Mesothelial cell of epicardium (in vitro differentiated cells): ENCODE data around the gene KREMEN2. TPM values are rescaled to one million over a fixed set of nuclear protein-coding genes. Genes with fewer than 3 reads are reported as not detected.
"Not testable (repeated sequence)": the region's sequence is repeated elsewhere in the genome, so short reads cannot be mapped to it uniquely, and the experiment has no call there.

Experiments used
- DNase-seq, 2 experiments: peaks; one replicate each; pipeline ENCODE4 v3.0.0; 2021; ENCODE audit warnings: low spot score in 2 of 2; ENCODE audit not compliant: unreplicated experiment in 2 of 2
- H3K27ac Mint-ChIP-seq: 2 replicates; pipeline ENCODE4 v1.8.0; 2021; ENCODE audit warnings: mixed read lengths
- H3K27me3 Mint-ChIP-seq: 2 replicates; pipeline ENCODE4 v1.8.0; 2021; ENCODE audit warnings: low read depth, mixed read lengths
- H3K36me3 Mint-ChIP-seq: 2 replicates; pipeline ENCODE4 v1.8.0; 2021; ENCODE audit warnings: mixed read lengths
- H3K4me1 Mint-ChIP-seq: 2 replicates; pipeline ENCODE4 v1.8.0; 2021; ENCODE audit warnings: mixed read lengths
- H3K4me3 Mint-ChIP-seq: 2 replicates; pipeline ENCODE4 v1.8.0; 2021; ENCODE audit warnings: mild to moderate bottlenecking, moderate library complexity, mixed read lengths
- H3K9me3 Mint-ChIP-seq: 2 replicates; pipeline ENCODE4 v1.8.0; 2021; ENCODE audit warnings: mixed read lengths
- CTCF ChIP-seq: fragments of 200-600 bp; sonication (generic); IDR thresholded peaks from one replicate; pipeline ENCODE4 v1.5.0; 2021; ENCODE audit warnings: antibody characterized with exemption; ENCODE audit not compliant: unreplicated experiment
- total RNA-seq: library from RNA; stranded (reverse); gene quantifications from 3 replicates; pipeline ENCODE4 v1.2.1, GENCODE V29; 2021

Gene KREMEN2
- total RNA-seq, 1 donor from 2014 or later, result 29.1 TPM

- no peaks in the 10 kb centered on the region for H3K9me3 Mint-ChIP-seq
- no peak for DNase-seq
- no peak for TF ChIP-seq CTCF
- no peaks in the 10 kb centered on the region for H3K4me1 Mint-ChIP-seq
- H3K27me3 Mint-ChIP-seq, result no peaks in the 10 kb centered on the region
- H3K4me3 Mint-ChIP-seq, result no peak overlapping the region
- no peak overlapping the region for H3K27ac Mint-ChIP-seq
- peaks cover 23% of the 10 kb centered on the region for H3K36me3 Mint-ChIP-seq
These were observed 26.9 kb upstream of the KREMEN2 start for GRCh38 chr16:2937170-2937569.

- DNase-seq, result no peak
These were observed 25.9 kb upstream of the KREMEN2 start for GRCh38 chr16:2938206-2938605.

GRCh38 chr16:2939968-2940367, 24.1 kb upstream of the KREMEN2 start:
- Mint-ChIP-seq H3K9me3 (no peaks in the 10 kb centered on the region), H3K27me3 (no peaks in the 10 kb centered on the region), H3K27ac (no peak overlapping the region), H3K36me3 (peaks cover 20% of the 10 kb centered on the region), H3K4me3 (no peak overlapping the region), H3K4me1 (no peaks in the 10 kb centered on the region)
- no peak for DNase-seq
- TF ChIP-seq CTCF, result no peak

More at GRCh38 chr16:2938206-2938605, 25.9 kb upstream of the KREMEN2 start:
- no peaks in the 10 kb centered on the region for H3K4me1 Mint-ChIP-seq
- peaks cover 23% of the 10 kb centered on the region for H3K36me3 Mint-ChIP-seq
- H3K27ac Mint-ChIP-seq, result no peak overlapping the region
- H3K4me3 Mint-ChIP-seq, result no peak overlapping the region
- TF ChIP-seq CTCF, result no peak
- H3K9me3 Mint-ChIP-seq, result no peaks in the 10 kb centered on the region
- no peaks in the 10 kb centered on the region for H3K27me3 Mint-ChIP-seq

GRCh38 chr16:2942045-2942444, 22.0 kb upstream of the KREMEN2 start:
- no peak overlapping the region for H3K4me3 Mint-ChIP-seq
- no peak for TF ChIP-seq CTCF
- no peak for DNase-seq
- H3K27ac Mint-ChIP-seq, result no peak overlapping the region
- peaks cover 25% of the 10 kb centered on the region for H3K36me3 Mint-ChIP-seq
- H3K27me3 Mint-ChIP-seq, result no peaks in the 10 kb centered on the region
- no peaks in the 10 kb centered on the region for H3K4me1 Mint-ChIP-seq
- H3K9me3 Mint-ChIP-seq, result no peaks in the 10 kb centered on the region

GRCh38 chr16:2943716-2944115, 20.4 kb upstream of the KREMEN2 start:
- H3K9me3 Mint-ChIP-seq, H3K4me1 Mint-ChIP-seq, H3K4me3 Mint-ChIP-seq, H3K27ac Mint-ChIP-seq, DNase-seq, H3K27me3 Mint-ChIP-seq: not testable (repeated sequence)
- peaks cover 28% of the 10 kb centered on the region for H3K36me3 Mint-ChIP-seq

- no peak for TF ChIP-seq CTCF
- DNase-seq, result no peak
- Mint-ChIP-seq H3K27me3 (no peaks in the 10 kb centered on the region), H3K4me1 (no peaks in the 10 kb centered on the region), H3K9me3 (no peaks in the 10 kb centered on the region), H3K27ac (no peak overlapping the region), H3K4me3 (no peak overlapping the region), H3K36me3 (peaks cover 20% of the 10 kb centered on the region)
These were observed 17.4 kb upstream of the KREMEN2 start for GRCh38 chr16:2946649-2947048.
